ENCODE measurements around the gene PMVK.

The PMVK gene

GRCh38 chr1:154966111-154966510, 29.6 kb upstream of the PMVK start:
- H3K4me3 ChIP-seq (replicated peaks in 1 of 2; ENCODE audit: low read depth in 2 of 2, low read length in 2 of 2): no peak overlapping the region
- TF ChIP-seq CTCF (IDR thresholded peaks at IDR 0.05; ENCODE audit: low read depth, low read length): no peak
- no peak for DNase-seq (ENCODE audit: low read depth in 2 of 2)

GRCh38 chr1:154964359-154964758, 27.8 kb upstream of the PMVK start:
- no peak for DNase-seq (ENCODE audit: low read depth in 2 of 2)
- TF ChIP-seq CTCF (IDR thresholded peaks at IDR 0.05; ENCODE audit: low read depth, low read length): no peak
- no peak overlapping the region for H3K4me3 ChIP-seq (replicated peaks in 1 of 2; ENCODE audit: low read depth in 2 of 2, low read length in 2 of 2)

GRCh38 chr1:154963643-154964042, 27.1 kb upstream of the PMVK start:
- no peak overlapping the region for H3K4me3 ChIP-seq (replicated peaks in 1 of 2; ENCODE audit: low read depth in 2 of 2, low read length in 2 of 2)
- DNase-seq (ENCODE audit: low read depth in 2 of 2): no peak
- TF ChIP-seq CTCF (IDR thresholded peaks at IDR 0.05; ENCODE audit: low read depth, low read length): no peak

- no peak for TF ChIP-seq CTCF (IDR thresholded peaks at IDR 0.05; ENCODE audit: low read depth, low read length)
- no peak overlapping the region for H3K4me3 ChIP-seq (replicated peaks in 1 of 2; ENCODE audit: low read depth in 2 of 2, low read length in 2 of 2)
Measured at GRCh38 chr1:154962795-154963330, 26.3 kb upstream of the PMVK start.

GRCh38 chr1:154962156-154962749, 25.7 kb upstream of the PMVK start:
- peak overlapping the region; percentile 54 to 75 for H3K4me3 ChIP-seq (replicated peaks in 1 of 2; ENCODE audit: low read depth in 2 of 2, low read length in 2 of 2)
- no peak for TF ChIP-seq CTCF (IDR thresholded peaks at IDR 0.05; ENCODE audit: low read depth, low read length)
- DNase-seq (ENCODE audit: low read depth in 2 of 2): peak; percentile 39 to 43

More at GRCh38 chr1:154962795-154963330, 26.3 kb upstream of the PMVK start:
- DNase-seq (ENCODE audit: low read depth in 2 of 2): no peak

- H3K4me3 ChIP-seq (replicated peaks in 1 of 2; ENCODE audit: low read depth in 2 of 2, low read length in 2 of 2): peak within 1 kb of the TSS; percentile 59 to 75
- TF ChIP-seq CTCF (IDR thresholded peaks at IDR 0.05; ENCODE audit: low read depth, low read length): no peak
- peak; percentile 77 to 80 for DNase-seq (ENCODE audit: low read depth in 2 of 2)
Measured at GRCh38 chr1:154961207-154962155, 25.0 kb upstream of the PMVK start, which contains the start of gene PYGO2. TSS of gene PYGO2 (minus strand) at chr1:154961782. CDS start at chr1:154961576, 206 bp downstream.
